ENCODE measurements around the gene SHISA6.

The SHISA6 gene

GRCh38 chr17:11340803-11341202, 99.8 kb downstream of the SHISA6 start:
- H3K27ac ChIP-seq (ENCODE audit: poor library complexity, severe bottlenecking), result no peak overlapping the region
- no peaks in the 10 kb centered on the region for H3K4me1 ChIP-seq (ENCODE audit: insufficient read depth, poor library complexity, severe bottlenecking)
- TF ChIP-seq CTCF (IDR thresholded peaks at IDR 0.05; ENCODE audit: poor library complexity, severe bottlenecking), result no peak
- no peaks in the 10 kb centered on the region for H3K27me3 ChIP-seq (ENCODE audit: insufficient read depth, poor library complexity, severe bottlenecking)
- H3K9me3 ChIP-seq (ENCODE audit: severe bottlenecking), result no peaks in the 10 kb centered on the region
- H3K36me3 ChIP-seq (ENCODE audit: low read depth), result no peaks in the 10 kb centered on the region
- DNase-seq (ENCODE audit: low spot score) (no peak), ATAC-seq (ENCODE audit: low read depth) (no peak)
- no peak overlapping the region for H3K4me3 ChIP-seq (ENCODE audit: severe bottlenecking)

GRCh38 chr17:11342138-11342537, 101.1 kb downstream of the SHISA6 start:
- no peak for ATAC-seq (ENCODE audit: low read depth)
- Histone ChIP-seq H3K4me1 (ENCODE audit: insufficient read depth, poor library complexity, severe bottlenecking) (no peaks in the 10 kb centered on the region), H3K27ac (ENCODE audit: poor library complexity, severe bottlenecking) (no peak overlapping the region), H3K4me3 (ENCODE audit: severe bottlenecking) (no peak overlapping the region), H3K27me3 (ENCODE audit: insufficient read depth, poor library complexity, severe bottlenecking) (no peaks in the 10 kb centered on the region), H3K9me3 (ENCODE audit: severe bottlenecking) (no peaks in the 10 kb centered on the region), H3K36me3 (ENCODE audit: low read depth) (no peaks in the 10 kb centered on the region)
- DNase-seq (ENCODE audit: low spot score), result no peak
- no peak for TF ChIP-seq CTCF (IDR thresholded peaks at IDR 0.05; ENCODE audit: poor library complexity, severe bottlenecking)

- Histone ChIP-seq H3K4me1 (ENCODE audit: insufficient read depth, poor library complexity, severe bottlenecking) (no peaks in the 10 kb centered on the region), H3K27me3 (ENCODE audit: insufficient read depth, poor library complexity, severe bottlenecking) (no peaks in the 10 kb centered on the region), H3K4me3 (ENCODE audit: severe bottlenecking) (no peak overlapping the region), H3K9me3 (ENCODE audit: severe bottlenecking) (no peaks in the 10 kb centered on the region), H3K36me3 (ENCODE audit: low read depth) (no peaks in the 10 kb centered on the region), H3K27ac (ENCODE audit: poor library complexity, severe bottlenecking) (no peak overlapping the region)
- DNase-seq (ENCODE audit: low spot score), result no peak
- TF ChIP-seq CTCF (IDR thresholded peaks at IDR 0.05; ENCODE audit: poor library complexity, severe bottlenecking), result no peak
- no peak for ATAC-seq (ENCODE audit: low read depth)
Observed at GRCh38 chr17:11349106-11349505, 108.1 kb downstream of the SHISA6 start.

- no peaks in the 10 kb centered on the region for H3K36me3 ChIP-seq (ENCODE audit: low read depth)
- no peaks in the 10 kb centered on the region for H3K27me3 ChIP-seq (ENCODE audit: insufficient read depth, poor library complexity, severe bottlenecking)
- DNase-seq (ENCODE audit: low spot score), result no peak
- H3K27ac ChIP-seq (ENCODE audit: poor library complexity, severe bottlenecking), result no peak overlapping the region
- no peak for TF ChIP-seq CTCF (IDR thresholded peaks at IDR 0.05; ENCODE audit: poor library complexity, severe bottlenecking)
- no peaks in the 10 kb centered on the region for H3K4me1 ChIP-seq (ENCODE audit: insufficient read depth, poor library complexity, severe bottlenecking)
- ATAC-seq (ENCODE audit: low read depth), result no peak
- no peak overlapping the region for H3K4me3 ChIP-seq (ENCODE audit: severe bottlenecking)
- no peaks in the 10 kb centered on the region for H3K9me3 ChIP-seq (ENCODE audit: severe bottlenecking)
Observed at GRCh38 chr17:11351479-11351878, 110.5 kb downstream of the SHISA6 start.

- ATAC-seq (ENCODE audit: low read depth) (no peak), DNase-seq (ENCODE audit: low spot score) (no peak)
- Histone ChIP-seq H3K36me3 (ENCODE audit: low read depth) (no peaks in the 10 kb centered on the region), H3K4me1 (ENCODE audit: insufficient read depth, poor library complexity, severe bottlenecking) (no peaks in the 10 kb centered on the region), H3K27me3 (ENCODE audit: insufficient read depth, poor library complexity, severe bottlenecking) (no peaks in the 10 kb centered on the region), H3K4me3 (ENCODE audit: severe bottlenecking) (no peak overlapping the region), H3K9me3 (ENCODE audit: severe bottlenecking) (no peaks in the 10 kb centered on the region), H3K27ac (ENCODE audit: poor library complexity, severe bottlenecking) (no peak overlapping the region)
- TF ChIP-seq CTCF (IDR thresholded peaks at IDR 0.05; ENCODE audit: poor library complexity, severe bottlenecking), result no peak
Observed at GRCh38 chr17:11353601-11354000, 112.6 kb downstream of the SHISA6 start.
